Testis (tissue), 2 donors: Measurements from ENCODE around the gene CORO2B.

Experiments used
- POLR2A ChIP-seq: fragments of 450-650 bp; IDR thresholded peaks from one replicate; pipeline ENCODE4 v1.6.1; 2017; ENCODE audit warnings: antibody characterized with exemption, mild to moderate bottlenecking, moderate library complexity
- TF ChIP-seq, protein P1 (sequence below), 3 experiments: fragments of 450-650 bp in 2 of 3; fragments of 200-600 bp in 1 of 3; sonication (generic) in 1 of 3; IDR thresholded peaks; one replicate each; pipeline ENCODE4 v1.5.1; 2016 to 2019; ENCODE audit warnings: antibody characterized with exemption in 3 of 3, mild to moderate bottlenecking in 2 of 3, moderate library complexity in 1 of 3

DNA sequence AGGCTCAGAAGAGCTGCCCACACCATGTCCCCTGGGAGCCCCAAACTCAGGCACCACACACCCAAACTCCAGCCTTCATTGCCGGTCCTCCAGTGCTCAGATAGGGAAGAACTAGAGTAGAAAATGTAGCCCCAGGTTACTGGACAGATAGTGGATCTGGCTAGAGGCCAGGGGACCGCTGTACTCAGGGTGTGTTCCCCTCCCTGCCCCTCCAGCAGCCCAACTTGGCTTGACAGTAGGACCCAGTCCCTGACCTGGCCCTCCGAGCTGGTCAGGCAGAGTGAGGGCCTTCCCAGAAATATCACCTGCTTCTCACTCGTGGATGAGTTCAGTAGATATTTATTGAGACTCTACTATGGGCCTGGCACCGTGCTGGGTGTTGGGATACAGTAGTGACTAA, 100.0 kb downstream of the CORO2B start:
- TF ChIP-seq, protein P1, sequence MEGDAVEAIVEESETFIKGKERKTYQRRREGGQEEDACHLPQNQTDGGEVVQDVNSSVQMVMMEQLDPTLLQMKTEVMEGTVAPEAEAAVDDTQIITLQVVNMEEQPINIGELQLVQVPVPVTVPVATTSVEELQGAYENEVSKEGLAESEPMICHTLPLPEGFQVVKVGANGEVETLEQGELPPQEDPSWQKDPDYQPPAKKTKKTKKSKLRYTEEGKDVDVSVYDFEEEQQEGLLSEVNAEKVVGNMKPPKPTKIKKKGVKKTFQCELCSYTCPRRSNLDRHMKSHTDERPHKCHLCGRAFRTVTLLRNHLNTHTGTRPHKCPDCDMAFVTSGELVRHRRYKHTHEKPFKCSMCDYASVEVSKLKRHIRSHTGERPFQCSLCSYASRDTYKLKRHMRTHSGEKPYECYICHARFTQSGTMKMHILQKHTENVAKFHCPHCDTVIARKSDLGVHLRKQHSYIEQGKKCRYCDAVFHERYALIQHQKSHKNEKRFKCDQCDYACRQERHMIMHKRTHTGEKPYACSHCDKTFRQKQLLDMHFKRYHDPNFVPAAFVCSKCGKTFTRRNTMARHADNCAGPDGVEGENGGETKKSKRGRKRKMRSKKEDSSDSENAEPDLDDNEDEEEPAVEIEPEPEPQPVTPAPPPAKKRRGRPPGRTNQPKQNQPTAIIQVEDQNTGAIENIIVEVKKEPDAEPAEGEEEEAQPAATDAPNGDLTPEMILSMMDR (IDR thresholded peaks at IDR 0.05) = no peak
- no peak for TF ChIP-seq POLR2A
